ENCODE results near the gene SAMD4A.

DNA sequence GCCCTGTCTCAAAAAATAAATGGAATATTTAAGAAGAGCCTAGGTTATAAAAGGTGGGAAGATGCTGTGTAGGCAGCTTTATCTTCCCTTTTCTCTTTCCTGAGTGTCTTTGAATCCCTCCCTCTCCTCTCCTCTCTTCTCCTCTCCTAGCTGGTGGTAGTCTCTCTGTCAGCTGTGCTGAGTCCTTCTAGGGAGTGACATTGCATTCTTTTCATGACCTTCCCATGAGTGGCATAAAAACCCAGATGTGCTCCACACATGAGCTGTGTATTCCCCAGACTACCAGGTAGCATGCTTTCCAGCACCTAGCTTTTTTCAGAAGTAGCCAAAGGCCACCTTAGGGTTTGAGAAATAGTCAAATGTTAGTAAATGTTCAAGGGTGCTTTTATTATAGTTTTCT lies 23.6 kb downstream of the SAMD4A start:
- TF ChIP-seq, protein P1, sequence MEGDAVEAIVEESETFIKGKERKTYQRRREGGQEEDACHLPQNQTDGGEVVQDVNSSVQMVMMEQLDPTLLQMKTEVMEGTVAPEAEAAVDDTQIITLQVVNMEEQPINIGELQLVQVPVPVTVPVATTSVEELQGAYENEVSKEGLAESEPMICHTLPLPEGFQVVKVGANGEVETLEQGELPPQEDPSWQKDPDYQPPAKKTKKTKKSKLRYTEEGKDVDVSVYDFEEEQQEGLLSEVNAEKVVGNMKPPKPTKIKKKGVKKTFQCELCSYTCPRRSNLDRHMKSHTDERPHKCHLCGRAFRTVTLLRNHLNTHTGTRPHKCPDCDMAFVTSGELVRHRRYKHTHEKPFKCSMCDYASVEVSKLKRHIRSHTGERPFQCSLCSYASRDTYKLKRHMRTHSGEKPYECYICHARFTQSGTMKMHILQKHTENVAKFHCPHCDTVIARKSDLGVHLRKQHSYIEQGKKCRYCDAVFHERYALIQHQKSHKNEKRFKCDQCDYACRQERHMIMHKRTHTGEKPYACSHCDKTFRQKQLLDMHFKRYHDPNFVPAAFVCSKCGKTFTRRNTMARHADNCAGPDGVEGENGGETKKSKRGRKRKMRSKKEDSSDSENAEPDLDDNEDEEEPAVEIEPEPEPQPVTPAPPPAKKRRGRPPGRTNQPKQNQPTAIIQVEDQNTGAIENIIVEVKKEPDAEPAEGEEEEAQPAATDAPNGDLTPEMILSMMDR (IDR thresholded peaks at IDR 0.05): no peak
- no peak for TF ChIP-seq POLR2A (IDR thresholded peaks at IDR 0.05)

Data from lower leg skin (tissue), 3 donors.